Measurements from ENCODE around the gene RAB7B.
A peak's percentile ranks its signal among the peaks of the same experiment; 100 is the strongest.
"Not testable (repeated sequence)": the region's sequence is repeated elsewhere in the genome, so short reads cannot be mapped to it uniquely, and the experiment has no call there.

The RAB7B gene

GRCh38 chr1:206002871-206003801, at the start of gene RAB7B:
RAB7B (minus strand) TSS chr1:206003395; CDS start chr1:205994135, 9,260 bp downstream.
- DNase-seq: no peak

- DNase-seq: not testable (repeated sequence)
Measured at GRCh38 chr1:206052231-206052865, 49.2 kb upstream of the RAB7B start.

GRCh38 chr1:206050655-206051235, 47.5 kb upstream of the RAB7B start:
- peak; percentile 30 to 70 for DNase-seq

- no peak for DNase-seq
Measured at GRCh38 chr1:206049919-206050600, 46.9 kb upstream of the RAB7B start.

GRCh38 chr1:206049293-206049692, 46.1 kb upstream of the RAB7B start:
- DNase-seq: no peak

- DNase-seq: no peak
Measured at GRCh38 chr1:206048582-206048981, 45.4 kb upstream of the RAB7B start.

- no peak for DNase-seq
Measured at GRCh38 chr1:206047271-206047670, 44.1 kb upstream of the RAB7B start.

GRCh38 chr1:206041640-206042039, 38.4 kb upstream of the RAB7B start:
- DNase-seq: no peak

- DNase-seq: no peak
Measured at GRCh38 chr1:206040328-206040727, 37.1 kb upstream of the RAB7B start.

- DNase-seq: no peak
Measured at GRCh38 chr1:206039046-206039973, 36.1 kb upstream of the RAB7B start.

GRCh38 chr1:206037581-206037980, 34.4 kb upstream of the RAB7B start:
- no peak for DNase-seq

GRCh38 chr1:206036663-206037455, 33.7 kb upstream of the RAB7B start:
- no peak for DNase-seq

- DNase-seq: no peak
Measured at GRCh38 chr1:206035027-206035426, 31.8 kb upstream of the RAB7B start.

- DNase-seq: no peak
Measured at GRCh38 chr1:206032380-206033140, 29.4 kb upstream of the RAB7B start.

- DNase-seq: peak; percentile 61 to 63
Measured at GRCh38 chr1:206030714-206031113, 27.5 kb upstream of the RAB7B start.

GRCh38 chr1:206030191-206030590, 27.0 kb upstream of the RAB7B start:
- no peak for DNase-seq

GRCh38 chr1:206029484-206029883, 26.3 kb upstream of the RAB7B start:
- no peak for DNase-seq

- no peak for DNase-seq
Measured at GRCh38 chr1:206025283-206025820, 22.2 kb upstream of the RAB7B start.

GRCh38 chr1:206023695-206024094, 20.5 kb upstream of the RAB7B start, which contains the start of gene CTSE:
CTSE (minus strand) TSS chr1:206023895; CDS start chr1:206023791, 104 bp downstream.
- no peak for DNase-seq

- no peak for DNase-seq
Measured at GRCh38 chr1:206022766-206023165, 19.6 kb upstream of the RAB7B start.

Measured in stimulated activated CD4-positive, alpha-beta T cell treated with anti-CD3 and anti-CD28 coated beads, Interleukin-4, amount 100 ng/mL, for 4 hours (primary cell).